Neural progenitor cell (in vitro differentiated cells): Measurements from ENCODE around the gene GXYLT2.

Experiments used
- EZH2 ChIP-seq: fragments of 200-600 bp; sonication (generic); IDR thresholded peaks from 2 replicates; pipeline ENCODE4 v1.6.1; 2017; ENCODE audit warnings: antibody characterized with exemption, mild to moderate bottlenecking, moderate library complexity
- EZH2phosphoT487 ChIP-seq: fragments of 200-600 bp; sonication (generic); IDR thresholded peaks from 2 replicates; pipeline ENCODE4 v1.6.1; 2017; ENCODE audit warnings: antibody characterized with exemption
- TF ChIP-seq, protein P1 (sequence below): fragments of 200-600 bp; sonication (generic); IDR thresholded peaks from 2 replicates; pipeline ENCODE4 v1.5.1; 2017; ENCODE audit warnings: antibody characterized with exemption, mild to moderate bottlenecking

DNA sequence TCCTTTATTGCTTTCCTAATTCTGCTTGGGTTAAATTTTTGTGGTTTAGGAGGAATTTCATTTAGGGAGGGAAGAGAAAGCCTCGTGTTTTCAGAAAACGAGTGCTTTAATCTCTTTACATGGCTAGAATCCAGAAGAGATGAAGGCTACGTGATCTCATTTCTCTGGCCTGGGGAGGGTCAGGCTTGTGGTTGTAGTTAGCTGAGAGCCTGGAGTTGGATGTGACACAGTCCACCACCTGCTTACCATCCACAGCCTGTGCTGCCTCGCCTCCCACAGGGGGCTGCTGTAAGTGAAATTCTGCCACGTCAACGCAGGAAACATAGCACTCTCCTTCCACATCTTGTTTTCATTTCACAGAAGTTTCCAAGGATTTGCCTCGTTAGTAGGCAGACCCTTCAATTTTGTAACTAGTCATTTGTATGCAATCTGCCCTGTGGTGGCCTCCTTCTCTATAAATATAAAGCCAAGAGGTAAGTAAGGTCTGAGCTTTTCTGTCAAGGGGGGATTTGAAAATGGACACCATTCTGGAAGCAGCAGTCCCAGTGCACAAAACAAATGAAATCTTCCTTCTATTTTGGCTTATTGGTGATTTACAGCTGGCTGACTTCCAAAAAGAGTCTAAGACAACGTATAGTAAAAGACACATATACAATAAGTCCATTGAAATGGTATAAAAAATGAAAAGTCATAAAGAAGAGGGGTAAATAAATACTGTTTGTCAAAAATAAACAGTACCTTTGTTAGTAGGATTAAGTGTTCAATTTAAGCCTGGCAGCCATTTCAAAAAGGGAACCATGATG is 3.4 kb downstream of the GXYLT2 start:
- TF ChIP-seq, protein P1, sequence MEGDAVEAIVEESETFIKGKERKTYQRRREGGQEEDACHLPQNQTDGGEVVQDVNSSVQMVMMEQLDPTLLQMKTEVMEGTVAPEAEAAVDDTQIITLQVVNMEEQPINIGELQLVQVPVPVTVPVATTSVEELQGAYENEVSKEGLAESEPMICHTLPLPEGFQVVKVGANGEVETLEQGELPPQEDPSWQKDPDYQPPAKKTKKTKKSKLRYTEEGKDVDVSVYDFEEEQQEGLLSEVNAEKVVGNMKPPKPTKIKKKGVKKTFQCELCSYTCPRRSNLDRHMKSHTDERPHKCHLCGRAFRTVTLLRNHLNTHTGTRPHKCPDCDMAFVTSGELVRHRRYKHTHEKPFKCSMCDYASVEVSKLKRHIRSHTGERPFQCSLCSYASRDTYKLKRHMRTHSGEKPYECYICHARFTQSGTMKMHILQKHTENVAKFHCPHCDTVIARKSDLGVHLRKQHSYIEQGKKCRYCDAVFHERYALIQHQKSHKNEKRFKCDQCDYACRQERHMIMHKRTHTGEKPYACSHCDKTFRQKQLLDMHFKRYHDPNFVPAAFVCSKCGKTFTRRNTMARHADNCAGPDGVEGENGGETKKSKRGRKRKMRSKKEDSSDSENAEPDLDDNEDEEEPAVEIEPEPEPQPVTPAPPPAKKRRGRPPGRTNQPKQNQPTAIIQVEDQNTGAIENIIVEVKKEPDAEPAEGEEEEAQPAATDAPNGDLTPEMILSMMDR: no peak
- TF ChIP-seq EZH2 (no peak), EZH2phosphoT487 (no peak)
